GM19467 (cell line): ENCODE measurements around the gene SMARCE1.
"Not testable (repeated sequence)": the region's sequence is repeated elsewhere in the genome, so short reads cannot be mapped to it uniquely, and the experiment has no call there.

Source experiments
- ATAC-seq: cut with Tn5 transposase; IDR thresholded peaks from one replicate; pipeline ENCODE4 v1.9.1; 2021; ENCODE audit warnings: mild to moderate bottlenecking, moderate library complexity; ENCODE audit not compliant: unreplicated experiment

SMARCE1 gene

DNA sequence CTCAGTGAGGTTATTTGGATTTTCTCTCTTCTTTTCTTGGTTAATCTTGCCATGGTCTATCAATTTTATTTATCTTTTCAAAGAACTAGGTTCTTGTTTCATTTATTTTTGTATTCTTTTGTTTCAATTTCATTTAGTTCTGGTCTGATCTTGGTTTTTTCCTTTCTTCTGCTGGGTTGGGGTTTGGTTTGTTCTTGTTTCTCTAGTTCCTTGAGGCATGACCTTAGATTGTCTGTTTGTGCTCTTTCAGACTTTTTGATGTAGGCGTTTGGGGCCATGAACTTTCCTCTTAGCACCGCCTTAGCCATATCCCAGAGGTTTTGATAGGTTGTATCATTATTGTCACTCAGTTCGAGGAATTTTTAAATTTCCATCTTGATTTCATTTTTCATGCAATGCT, 61.4 kb downstream of the SMARCE1 start:
- ATAC-seq: not testable (repeated sequence)

DNA sequence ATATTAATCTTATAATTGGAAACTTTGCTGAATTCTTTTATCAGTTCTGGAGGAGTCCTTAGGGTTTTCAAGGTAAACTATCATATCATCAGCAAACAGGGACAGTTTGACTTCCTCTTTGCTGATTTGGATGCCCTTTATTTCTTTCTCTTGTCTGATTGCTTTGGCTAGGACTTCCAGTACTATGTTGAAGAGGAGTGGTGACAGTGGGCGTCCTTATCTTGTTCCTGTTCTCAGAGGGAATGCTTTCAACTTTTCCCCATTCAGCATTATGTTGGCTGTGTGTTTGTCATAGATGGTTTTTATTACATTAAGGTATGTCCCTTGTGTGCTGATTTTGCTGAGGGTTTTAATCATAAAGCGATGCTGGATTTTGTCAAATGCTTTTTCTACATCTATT, 62.7 kb downstream of the SMARCE1 start:
- ATAC-seq: not testable (repeated sequence)

DNA sequence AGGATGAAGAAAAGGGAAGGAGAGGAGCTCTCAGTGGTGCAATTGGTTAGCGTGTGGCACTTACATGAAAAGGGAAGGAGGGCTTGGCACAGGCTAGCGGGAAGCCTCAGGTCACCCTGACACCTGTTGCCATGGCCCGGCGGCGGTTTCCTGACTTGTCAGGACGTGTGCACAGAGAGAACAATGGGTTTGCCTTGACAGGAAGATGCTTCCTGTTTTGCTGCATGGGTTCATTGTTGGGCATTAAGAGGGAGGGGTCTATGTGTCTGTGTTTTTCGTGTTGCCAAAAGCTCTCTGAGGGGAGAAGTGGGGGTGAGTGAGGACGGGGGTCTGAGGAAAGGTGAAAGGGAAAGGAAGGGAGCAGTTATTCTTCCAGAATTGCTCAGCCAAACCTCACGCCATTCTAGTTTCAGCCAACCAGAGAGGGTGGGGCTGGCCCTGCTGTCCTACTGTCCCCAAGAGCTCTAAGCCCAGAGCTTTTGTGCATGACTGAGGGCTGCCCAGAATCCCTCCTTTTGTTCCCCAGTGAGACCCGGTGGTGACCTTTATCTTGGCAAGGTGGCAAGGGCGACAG, 65.2 kb downstream of the SMARCE1 start:
- ATAC-seq: peak; percentile 90

DNA sequence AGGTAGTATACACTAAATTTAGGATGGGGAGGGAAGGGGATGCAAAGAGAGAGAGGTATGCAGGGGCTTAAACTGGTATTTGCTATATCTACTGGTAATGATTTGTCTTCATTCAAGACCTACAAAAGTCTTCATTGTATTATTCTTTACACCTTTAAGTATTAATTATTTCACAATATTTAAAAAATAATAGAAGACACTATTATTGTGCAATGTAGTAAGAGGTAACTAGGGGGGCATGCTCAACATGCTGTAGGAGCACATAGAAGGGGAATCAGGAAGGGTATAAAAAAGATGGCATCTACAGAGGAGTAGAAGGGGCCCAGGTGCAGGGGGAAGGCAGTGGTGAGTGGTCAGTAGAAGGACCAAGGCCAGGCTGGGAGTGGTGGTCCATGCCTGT, 67.5 kb downstream of the SMARCE1 start:
- ATAC-seq: no peak

DNA sequence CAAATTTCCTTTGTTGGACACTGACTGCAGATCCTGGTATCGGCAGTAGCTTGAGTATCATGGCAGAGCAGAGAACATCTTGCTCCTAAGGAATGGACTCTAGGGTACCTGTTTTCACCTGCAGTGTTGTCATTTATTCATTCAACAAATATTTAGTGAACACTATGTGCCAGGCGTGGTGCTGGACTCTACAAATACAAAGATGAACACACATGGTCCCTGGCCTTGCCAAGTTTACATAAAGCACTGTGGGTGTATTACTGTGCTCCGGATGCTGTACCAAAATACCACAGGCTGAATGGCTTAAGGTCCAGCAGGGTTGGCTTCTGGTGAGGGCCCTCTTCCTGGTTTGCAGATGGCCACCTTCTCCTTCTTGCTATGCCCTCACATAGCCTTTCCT, 68.1 kb downstream of the SMARCE1 start:
- no peak for ATAC-seq

DNA sequence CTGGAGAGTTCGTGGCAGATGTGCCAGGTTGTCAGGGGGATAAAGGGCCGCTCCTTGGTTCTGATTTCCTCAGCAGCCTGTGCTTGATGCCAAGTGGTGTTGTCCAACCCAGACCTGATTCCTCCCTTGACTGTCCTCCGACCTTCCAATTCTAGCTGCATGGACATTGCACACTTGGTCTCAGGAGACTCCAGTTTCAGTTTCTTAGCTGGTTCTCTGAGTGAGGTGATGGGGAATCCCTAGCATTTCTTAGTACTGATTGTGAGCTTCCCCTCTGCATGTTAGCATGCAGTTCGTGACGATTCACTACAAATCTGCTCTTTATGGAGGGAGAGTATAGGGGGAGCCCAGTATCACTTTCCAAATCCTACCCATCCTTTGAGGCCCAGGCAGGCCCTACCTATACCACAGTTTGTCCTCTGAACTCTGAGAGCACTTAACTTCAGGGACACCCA, 70.0 kb downstream of the SMARCE1 start:
- no peak for ATAC-seq

DNA sequence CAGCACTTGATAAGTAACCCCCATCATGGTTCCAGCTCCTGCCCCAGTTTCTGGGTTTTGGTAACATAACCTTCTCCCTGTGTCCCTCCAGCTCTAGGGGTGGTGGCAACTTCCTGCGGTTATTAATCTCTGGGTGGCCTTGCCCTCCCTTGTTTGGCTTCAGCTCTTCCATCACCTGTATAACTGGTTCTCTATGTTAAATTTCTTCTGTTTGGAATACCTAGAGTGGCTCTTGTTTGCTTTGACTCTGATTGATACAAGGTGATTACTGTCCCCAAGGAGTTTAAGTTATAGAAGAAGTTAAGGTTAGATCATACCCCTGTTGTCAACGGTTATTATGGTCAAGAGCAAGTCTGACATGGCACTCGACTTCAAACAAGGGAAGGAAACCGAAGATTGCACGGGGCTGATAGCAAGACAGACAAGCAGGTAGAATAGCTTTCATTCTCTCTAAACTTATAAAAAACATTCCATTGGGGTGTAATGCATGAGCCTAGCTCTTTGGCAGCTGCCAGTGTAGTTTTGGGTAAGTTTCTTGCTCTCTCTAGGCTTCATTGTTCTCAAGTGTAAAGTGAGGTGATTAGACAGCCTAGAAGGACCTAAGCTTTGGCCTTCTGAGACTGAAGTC, 71.4 kb downstream of the SMARCE1 start:
- ATAC-seq: no peak
